SU-DHL-6 (cell line): ENCODE measurements around the gene NUDT4.
"Not testable (repeated sequence)": the region's sequence is repeated elsewhere in the genome, so short reads cannot be mapped to it uniquely, and the experiment has no call there.

ENCODE experiments used
- EZH2phosphoT487 ChIP-seq: fragments of 200-600 bp; sonication (generic), shearing (Covaris generic); conservative IDR thresholded peaks from 2 replicates; pipeline ENCODE4 v1.6.1; 2018; ENCODE audit warnings: mild to moderate bottlenecking, antibody characterized with exemption, low read length, moderate library complexity, mixed read lengths
- TF ChIP-seq, protein P1 (sequence below): fragments of 200-600 bp; sonication (generic); IDR thresholded peaks from one replicate; pipeline ENCODE4 v1.5.1; 2017; ENCODE audit warnings: antibody characterized with exemption, mild to moderate bottlenecking, low read length, moderate library complexity; ENCODE audit not compliant: insufficient read depth, poor library complexity, severe bottlenecking

- TF ChIP-seq, protein P1, sequence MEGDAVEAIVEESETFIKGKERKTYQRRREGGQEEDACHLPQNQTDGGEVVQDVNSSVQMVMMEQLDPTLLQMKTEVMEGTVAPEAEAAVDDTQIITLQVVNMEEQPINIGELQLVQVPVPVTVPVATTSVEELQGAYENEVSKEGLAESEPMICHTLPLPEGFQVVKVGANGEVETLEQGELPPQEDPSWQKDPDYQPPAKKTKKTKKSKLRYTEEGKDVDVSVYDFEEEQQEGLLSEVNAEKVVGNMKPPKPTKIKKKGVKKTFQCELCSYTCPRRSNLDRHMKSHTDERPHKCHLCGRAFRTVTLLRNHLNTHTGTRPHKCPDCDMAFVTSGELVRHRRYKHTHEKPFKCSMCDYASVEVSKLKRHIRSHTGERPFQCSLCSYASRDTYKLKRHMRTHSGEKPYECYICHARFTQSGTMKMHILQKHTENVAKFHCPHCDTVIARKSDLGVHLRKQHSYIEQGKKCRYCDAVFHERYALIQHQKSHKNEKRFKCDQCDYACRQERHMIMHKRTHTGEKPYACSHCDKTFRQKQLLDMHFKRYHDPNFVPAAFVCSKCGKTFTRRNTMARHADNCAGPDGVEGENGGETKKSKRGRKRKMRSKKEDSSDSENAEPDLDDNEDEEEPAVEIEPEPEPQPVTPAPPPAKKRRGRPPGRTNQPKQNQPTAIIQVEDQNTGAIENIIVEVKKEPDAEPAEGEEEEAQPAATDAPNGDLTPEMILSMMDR = not testable (repeated sequence)
- not testable (repeated sequence) for TF ChIP-seq EZH2phosphoT487
Measured at GRCh38 chr12:93399183-93399863, 21.6 kb downstream of the NUDT4 start.
